Smooth muscle cell (in vitro differentiated cells): ENCODE data around the gene FOXD2. TPM values are rescaled to one million over a fixed set of nuclear protein-coding genes. Genes with fewer than 3 reads are reported as not detected.
"Not testable (repeated sequence)": the region's sequence is repeated elsewhere in the genome, so short reads cannot be mapped to it uniquely, and the experiment has no call there.

ENCODE experiments used
- DNase-seq: peaks from one replicate; lab custom pipeline; 2025; ENCODE audit not compliant: unreplicated experiment; lab: John Stamatoyannopoulos, UW
- H2AFZ ChIP-seq: fragments of 200-600 bp; sonication (generic); 2 replicates; pipeline ENCODE4 v1.6.0; 2016; ENCODE audit warnings: antibody characterized with exemption, low read depth, mild to moderate bottlenecking
- H3F3A ChIP-seq: fragments of 200-600 bp; sonication (generic); 2 replicates; pipeline ENCODE4 v1.6.0; 2017; ENCODE audit warnings: antibody characterized with exemption, low read depth
- H3K27ac ChIP-seq: fragments of 200-600 bp; sonication (generic); 2 replicates; pipeline ENCODE4 v1.5.1; 2016; ENCODE audit warnings: low read depth, mild to moderate bottlenecking
- H3K27me3 ChIP-seq: fragments of 200-600 bp; sonication (generic); 2 replicates; pipeline ENCODE4 v1.6.1; 2016; ENCODE audit warnings: low read depth, mild to moderate bottlenecking
- H3K36me3 ChIP-seq: fragments of 200-600 bp; sonication (generic); 2 replicates; pipeline ENCODE4 v1.5.1; 2016; ENCODE audit warnings: low read depth
- H3K4me1 ChIP-seq: fragments of 200-600 bp; sonication (generic); 2 replicates; pipeline ENCODE4 v1.5.1; 2016; ENCODE audit warnings: low read depth
- H3K4me2 ChIP-seq: fragments of 200-600 bp; sonication (generic); 2 replicates; pipeline ENCODE4 v1.6.0; 2016; ENCODE audit warnings: mild to moderate bottlenecking
- H3K4me3 ChIP-seq: fragments of 200-600 bp; sonication (generic); 2 replicates; pipeline ENCODE4 v1.5.1; 2016; ENCODE audit warnings: mild to moderate bottlenecking
- H3K79me2 ChIP-seq: fragments of 200-600 bp; sonication (generic); 2 replicates; pipeline ENCODE4 v1.6.0; 2016; ENCODE audit warnings: low read depth, mild to moderate bottlenecking
- H3K9ac ChIP-seq: fragments of 200-600 bp; sonication (generic); 2 replicates; pipeline ENCODE4 v1.6.0; 2016; ENCODE audit warnings: low read depth
- H3K9me3 ChIP-seq: fragments of 200-600 bp; sonication (generic); replicated peaks from 2 replicates; pipeline ENCODE4 v1.5.1; 2016; ENCODE audit warnings: low read depth
- H4K20me1 ChIP-seq: fragments of 200-600 bp; sonication (generic); 2 replicates; pipeline ENCODE4 v1.6.0; 2016; ENCODE audit warnings: low read depth
- WGBS: methylation state at CpG from one replicate; pipeline ENCODE4 v1.1.7; 2016; ENCODE audit warnings: low lambda C conversion rate; 5-methylcytosine and 5-hydroxymethylcytosine counted together
- polyA plus RNA-seq: library from polyadenylated mRNA; unstranded; fragments of >200 nt; fragmentation: Nextera tagmentation; extraction: Ambion mirVana; gene quantifications from 2 replicates; pipeline ENCODE4 v1.2.1, GENCODE V29; 2016
- total RNA-seq: library from RNA; depleted of rRNA; stranded (reverse); fragments of >200 nt; gene quantifications from 2 replicates; pipeline ENCODE4 v1.2.3, GENCODE V29; 2014
- TF ChIP-seq, protein P1 (sequence below): fragments of 200-600 bp; sonication (generic); IDR thresholded peaks from 2 replicates; pipeline ENCODE4 v1.5.1; 2017; ENCODE audit warnings: borderline replicate concordance, mild to moderate bottlenecking, antibody characterized with exemption; ENCODE audit not compliant: insufficient read depth, poor library complexity, severe bottlenecking

The FOXD2 gene
- total and polyA plus RNA-seq, 2 experiments from 2014 or later = 0.09 TPM; not detected in 1

DNA sequence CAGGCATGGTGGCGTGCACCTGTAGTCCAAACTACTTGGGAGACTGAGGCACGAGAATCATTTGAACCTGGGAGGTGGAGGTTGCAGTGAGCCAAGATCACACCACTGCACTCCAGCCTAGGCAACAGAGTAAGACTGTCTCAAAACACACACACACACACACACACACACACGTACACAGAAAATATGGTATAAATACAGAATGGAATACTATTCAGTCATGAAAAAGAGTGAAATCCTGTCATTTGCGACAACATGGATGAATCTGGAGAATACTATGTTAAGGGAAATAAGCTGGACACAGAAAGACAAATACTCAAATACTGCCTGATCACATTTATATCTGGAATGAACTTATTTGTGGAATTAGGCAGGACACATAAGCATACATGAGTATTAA lies 18.4 kb downstream of the FOXD2 start:
- Histone ChIP-seq H3K9me3 (no peaks in the 10 kb centered on the region), H3K36me3 (no peaks in the 10 kb centered on the region), H3K9ac (no peak overlapping the region), H3F3A (no peaks in the 10 kb centered on the region), H3K4me2 (no peak overlapping the region), H3K4me3 (no peak overlapping the region), H3K4me1 (no peaks in the 10 kb centered on the region), H2AFZ (no peak overlapping the region), H3K79me2 (no peaks in the 10 kb centered on the region), H3K27ac (no peak overlapping the region), H3K27me3 (peaks cover 93% of the 10 kb centered on the region), H4K20me1 (no peaks in the 10 kb centered on the region)
- no peak for DNase-seq
- 79% methylated on average over 4 of the region's 4 CpGs for whole genome bisulfite sequencing
- TF ChIP-seq, protein P1, sequence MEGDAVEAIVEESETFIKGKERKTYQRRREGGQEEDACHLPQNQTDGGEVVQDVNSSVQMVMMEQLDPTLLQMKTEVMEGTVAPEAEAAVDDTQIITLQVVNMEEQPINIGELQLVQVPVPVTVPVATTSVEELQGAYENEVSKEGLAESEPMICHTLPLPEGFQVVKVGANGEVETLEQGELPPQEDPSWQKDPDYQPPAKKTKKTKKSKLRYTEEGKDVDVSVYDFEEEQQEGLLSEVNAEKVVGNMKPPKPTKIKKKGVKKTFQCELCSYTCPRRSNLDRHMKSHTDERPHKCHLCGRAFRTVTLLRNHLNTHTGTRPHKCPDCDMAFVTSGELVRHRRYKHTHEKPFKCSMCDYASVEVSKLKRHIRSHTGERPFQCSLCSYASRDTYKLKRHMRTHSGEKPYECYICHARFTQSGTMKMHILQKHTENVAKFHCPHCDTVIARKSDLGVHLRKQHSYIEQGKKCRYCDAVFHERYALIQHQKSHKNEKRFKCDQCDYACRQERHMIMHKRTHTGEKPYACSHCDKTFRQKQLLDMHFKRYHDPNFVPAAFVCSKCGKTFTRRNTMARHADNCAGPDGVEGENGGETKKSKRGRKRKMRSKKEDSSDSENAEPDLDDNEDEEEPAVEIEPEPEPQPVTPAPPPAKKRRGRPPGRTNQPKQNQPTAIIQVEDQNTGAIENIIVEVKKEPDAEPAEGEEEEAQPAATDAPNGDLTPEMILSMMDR = no peak

DNA sequence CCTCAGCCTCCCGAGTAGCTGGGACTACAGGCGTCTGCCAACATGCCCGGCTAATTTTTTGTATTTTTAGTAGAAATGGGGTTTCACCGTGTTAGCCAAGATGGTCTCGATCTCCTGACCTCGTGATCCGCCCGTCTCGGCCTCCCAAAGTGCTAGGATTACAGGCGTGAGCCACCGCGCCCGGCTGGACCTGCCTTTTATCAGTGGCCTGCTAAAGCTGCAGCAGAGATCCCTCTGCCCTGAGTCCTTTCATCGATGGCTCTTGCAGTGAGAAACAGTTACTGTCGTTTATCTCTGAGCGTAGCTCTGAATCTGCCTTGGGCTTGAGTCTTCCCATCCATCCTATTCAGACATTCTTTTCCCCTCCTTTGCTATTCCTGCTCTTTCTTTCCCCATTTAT lies 19.7 kb downstream of the FOXD2 start:
- not testable (repeated sequence) for H3K36me3 ChIP-seq, H3K4me3 ChIP-seq, DNase-seq, H3K27ac ChIP-seq, H2AFZ ChIP-seq, H3K4me1 ChIP-seq, H3K79me2 ChIP-seq, H3K4me2 ChIP-seq, H3K9me3 ChIP-seq, H4K20me1 ChIP-seq, H3K9ac ChIP-seq, H3F3A ChIP-seq
- peaks cover 93% of the 10 kb centered on the region for H3K27me3 ChIP-seq
- 82% methylated on average over 16 of the region's 16 CpGs for WGBS

DNA sequence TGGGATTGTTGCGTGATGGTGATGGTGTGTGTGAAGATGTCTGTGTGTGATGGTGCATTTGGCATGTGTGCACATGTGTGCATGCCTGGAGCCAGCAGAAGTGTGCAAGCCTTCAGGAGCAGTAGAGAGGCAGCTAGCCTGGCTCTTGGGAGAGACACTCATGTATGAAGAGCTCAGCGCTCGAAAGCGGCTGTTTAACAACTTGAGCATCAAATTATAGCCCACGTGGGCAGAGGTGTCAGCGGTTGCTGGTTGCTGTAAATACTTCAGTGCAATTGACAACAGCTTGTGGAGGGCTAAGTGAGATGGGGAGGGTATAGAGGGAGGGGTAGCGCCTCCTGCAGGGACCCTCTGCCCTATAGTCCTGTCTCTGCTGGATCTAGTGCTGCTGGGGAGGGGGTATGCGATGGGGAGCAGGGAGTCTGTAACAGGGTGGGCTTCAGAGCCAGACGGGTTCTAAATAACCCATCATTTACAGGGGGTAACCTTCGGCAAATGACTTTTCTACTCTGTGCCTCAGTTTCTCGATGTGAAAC lies 21.5 kb downstream of the FOXD2 start:
- TF ChIP-seq, protein P1 = no peak
- Histone ChIP-seq H3K27ac (no peak overlapping the region), H3K79me2 (no peaks in the 10 kb centered on the region), H3F3A (no peaks in the 10 kb centered on the region), H3K27me3 (peaks cover 95% of the 10 kb centered on the region), H3K36me3 (no peaks in the 10 kb centered on the region), H3K4me1 (no peaks in the 10 kb centered on the region), H3K9me3 (no peaks in the 10 kb centered on the region), H3K9ac (no peak overlapping the region), H4K20me1 (no peaks in the 10 kb centered on the region), H3K4me2 (no peak overlapping the region), H2AFZ (no peak overlapping the region), H3K4me3 (no peak overlapping the region)
- WGBS = 54% methylated on average over 11 of the region's 11 CpGs
- no peak for DNase-seq

DNA sequence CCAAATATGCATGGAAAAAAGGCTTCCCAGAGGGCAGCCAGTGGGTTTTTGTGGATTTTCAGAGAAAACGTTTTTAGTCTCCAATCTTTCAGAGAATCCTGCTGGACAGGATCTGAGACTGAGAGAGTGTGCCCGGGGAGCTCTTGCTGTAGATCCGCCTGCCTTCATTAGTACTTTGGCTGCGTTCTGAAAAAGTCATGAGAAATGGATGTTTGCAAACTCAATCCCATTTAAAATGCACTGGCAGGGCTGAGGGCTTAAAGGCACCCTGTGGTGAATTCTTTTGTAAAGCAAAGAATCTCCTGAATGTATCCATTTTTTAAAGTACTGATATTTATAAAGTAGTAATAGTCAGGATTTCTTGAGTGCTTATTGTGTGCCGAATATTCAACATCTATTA lies 22.2 kb downstream of the FOXD2 start:
- 19% methylated on average over 5 of the region's 5 CpGs for WGBS
- Histone ChIP-seq H3K27ac (no peak overlapping the region), H2AFZ (no peak overlapping the region), H3K9ac (no peak overlapping the region), H3F3A (no peaks in the 10 kb centered on the region), H3K4me3 (no peak overlapping the region), H3K4me1 (no peaks in the 10 kb centered on the region), H4K20me1 (no peaks in the 10 kb centered on the region), H3K4me2 (no peak overlapping the region), H3K36me3 (no peaks in the 10 kb centered on the region), H3K9me3 (no peaks in the 10 kb centered on the region), H3K27me3 (peaks cover 97% of the 10 kb centered on the region), H3K79me2 (no peaks in the 10 kb centered on the region)
- TF ChIP-seq, protein P1 = no peak
- no peak for DNase-seq
